ENCODE data around the gene GMDS.

The GMDS gene

GRCh38 chr6:1901556-1901955 lies 343.8 kb downstream of the GMDS start:
- no peak for DNase-seq
- no peaks in the 10 kb centered on the region for H3K27me3 ChIP-seq (replicated peaks; ENCODE audit: insufficient read depth, low read length)
- no peak overlapping the region for H3K9ac ChIP-seq (ENCODE audit: low read length)
- H3K9me3 ChIP-seq (replicated peaks; ENCODE audit: insufficient read depth, low read length), result no peaks in the 10 kb centered on the region
- no peaks in the 10 kb centered on the region for H3K4me1 ChIP-seq (ENCODE audit: low read length)
- H3K27ac ChIP-seq (ENCODE audit: low read length), result no peak overlapping the region
- no peaks in the 10 kb centered on the region for H3K79me2 ChIP-seq (ENCODE audit: low read length)
- H3K9me2 ChIP-seq (replicated peaks; ENCODE audit: insufficient read depth, low read length), result no peaks in the 10 kb centered on the region
- TF ChIP-seq EZH2 (optimal IDR thresholded peaks at IDR 0.05; ENCODE audit: low read depth, low read length) (no peak), EZH2phosphoT487 (IDR thresholded peaks at IDR 0.05; ENCODE audit: low read length) (no peak)
- H3F3A ChIP-seq (ENCODE audit: insufficient read depth, low read length), result no peaks in the 10 kb centered on the region
- no peak overlapping the region for H3K4me2 ChIP-seq (ENCODE audit: low read depth, low read length)
- no peak overlapping the region for H3K4me3 ChIP-seq (ENCODE audit: low read length)
- no peak overlapping the region for H2AFZ ChIP-seq (ENCODE audit: low read length)
- no peaks in the 10 kb centered on the region for H3K36me3 ChIP-seq (replicated peaks; ENCODE audit: insufficient read depth, low read length)
- no peaks in the 10 kb centered on the region for H4K20me1 ChIP-seq (ENCODE audit: insufficient read depth, low read length)

- Histone ChIP-seq H3K9me2 (replicated peaks; ENCODE audit: insufficient read depth, low read length) (no peaks in the 10 kb centered on the region), H3K27ac (ENCODE audit: low read length) (no peak overlapping the region), H3K4me2 (ENCODE audit: low read depth, low read length) (no peak overlapping the region), H3K4me3 (ENCODE audit: low read length) (no peak overlapping the region), H3K27me3 (replicated peaks; ENCODE audit: insufficient read depth, low read length) (no peaks in the 10 kb centered on the region), H3K9ac (ENCODE audit: low read length) (no peak overlapping the region), H2AFZ (ENCODE audit: low read length) (no peak overlapping the region), H3K79me2 (ENCODE audit: low read length) (no peaks in the 10 kb centered on the region), H3K4me1 (ENCODE audit: low read length) (no peaks in the 10 kb centered on the region), H3K9me3 (replicated peaks; ENCODE audit: insufficient read depth, low read length) (no peaks in the 10 kb centered on the region), H4K20me1 (ENCODE audit: insufficient read depth, low read length) (no peaks in the 10 kb centered on the region), H3K36me3 (replicated peaks; ENCODE audit: insufficient read depth, low read length) (no peaks in the 10 kb centered on the region), H3F3A (ENCODE audit: insufficient read depth, low read length) (no peaks in the 10 kb centered on the region)
- DNase-seq, result no peak
- TF ChIP-seq EZH2 (optimal IDR thresholded peaks at IDR 0.05; ENCODE audit: low read depth, low read length), result no peak
- TF ChIP-seq EZH2phosphoT487 (IDR thresholded peaks at IDR 0.05; ENCODE audit: low read length), result no peak
- TF ChIP-seq CTCF (IDR thresholded peaks at IDR 0.05; ENCODE audit: low read length), result no peak
Observed at GRCh38 chr6:1896897-1897296, 348.5 kb downstream of the GMDS start.

- H3K27ac ChIP-seq (ENCODE audit: low read length), result no peak overlapping the region
- H3K4me1 ChIP-seq (ENCODE audit: low read length), result no peaks in the 10 kb centered on the region
- no peaks in the 10 kb centered on the region for H3F3A ChIP-seq (ENCODE audit: insufficient read depth, low read length)
- H4K20me1 ChIP-seq (ENCODE audit: insufficient read depth, low read length), result no peaks in the 10 kb centered on the region
- no peaks in the 10 kb centered on the region for H3K27me3 ChIP-seq (replicated peaks; ENCODE audit: insufficient read depth, low read length)
- H2AFZ ChIP-seq (ENCODE audit: low read length), result no peak overlapping the region
- no peak overlapping the region for H3K4me3 ChIP-seq (ENCODE audit: low read length)
- no peaks in the 10 kb centered on the region for H3K9me3 ChIP-seq (replicated peaks; ENCODE audit: insufficient read depth, low read length)
- H3K9ac ChIP-seq (ENCODE audit: low read length), result no peak overlapping the region
- no peaks in the 10 kb centered on the region for H3K36me3 ChIP-seq (replicated peaks; ENCODE audit: insufficient read depth, low read length)
- no peak for TF ChIP-seq CTCF (IDR thresholded peaks at IDR 0.05; ENCODE audit: low read length)
- no peak for TF ChIP-seq EZH2 (optimal IDR thresholded peaks at IDR 0.05; ENCODE audit: low read depth, low read length)
- H3K9me2 ChIP-seq (replicated peaks; ENCODE audit: insufficient read depth, low read length), result no peaks in the 10 kb centered on the region
- no peak for DNase-seq
- no peaks in the 10 kb centered on the region for H3K79me2 ChIP-seq (ENCODE audit: low read length)
- no peak overlapping the region for H3K4me2 ChIP-seq (ENCODE audit: low read depth, low read length)
Observed at GRCh38 chr6:1895721-1896120, 349.7 kb downstream of the GMDS start.

- Histone ChIP-seq H3K9me3 (replicated peaks; ENCODE audit: insufficient read depth, low read length) (no peaks in the 10 kb centered on the region), H3K4me2 (ENCODE audit: low read depth, low read length) (no peak overlapping the region), H3K27ac (ENCODE audit: low read length) (no peak overlapping the region), H3K4me3 (ENCODE audit: low read length) (no peak overlapping the region), H3K79me2 (ENCODE audit: low read length) (no peaks in the 10 kb centered on the region), H3K9me2 (replicated peaks; ENCODE audit: insufficient read depth, low read length) (no peaks in the 10 kb centered on the region), H3K9ac (ENCODE audit: low read length) (no peak overlapping the region), H3K4me1 (ENCODE audit: low read length) (no peaks in the 10 kb centered on the region), H3K27me3 (replicated peaks; ENCODE audit: insufficient read depth, low read length) (no peaks in the 10 kb centered on the region), H2AFZ (ENCODE audit: low read length) (no peak overlapping the region), H3F3A (ENCODE audit: insufficient read depth, low read length) (no peaks in the 10 kb centered on the region), H4K20me1 (ENCODE audit: insufficient read depth, low read length) (no peaks in the 10 kb centered on the region), H3K36me3 (replicated peaks; ENCODE audit: insufficient read depth, low read length) (no peaks in the 10 kb centered on the region)
- DNase-seq, result no peak
- TF ChIP-seq EZH2phosphoT487 (IDR thresholded peaks at IDR 0.05; ENCODE audit: low read length) (no peak), CTCF (IDR thresholded peaks at IDR 0.05; ENCODE audit: low read length) (no peak), EZH2 (optimal IDR thresholded peaks at IDR 0.05; ENCODE audit: low read depth, low read length) (no peak)
Observed at GRCh38 chr6:1894954-1895353, 350.5 kb downstream of the GMDS start.
